Pulmonary artery endothelial cell (primary cell): ENCODE data around the gene CAMK2D. TPM values are rescaled to one million over a fixed set of nuclear protein-coding genes. Genes with fewer than 3 reads are reported as not detected.

Experiments
- DNase-seq: peaks from one replicate; pipeline ENCODE4 v3.0.0-alpha.2; 2011; ENCODE audit warnings: low read depth, low spot score
- total RNA-seq: library from RNA; depleted of rRNA; stranded (reverse); fragments of >200 nt; gene quantifications from 2 replicates; pipeline ENCODE4 v1.2.3, GENCODE V29; 2014

Gene CAMK2D
- total RNA-seq, 1 donor from 2014 or later: 38.1 TPM

DNA sequence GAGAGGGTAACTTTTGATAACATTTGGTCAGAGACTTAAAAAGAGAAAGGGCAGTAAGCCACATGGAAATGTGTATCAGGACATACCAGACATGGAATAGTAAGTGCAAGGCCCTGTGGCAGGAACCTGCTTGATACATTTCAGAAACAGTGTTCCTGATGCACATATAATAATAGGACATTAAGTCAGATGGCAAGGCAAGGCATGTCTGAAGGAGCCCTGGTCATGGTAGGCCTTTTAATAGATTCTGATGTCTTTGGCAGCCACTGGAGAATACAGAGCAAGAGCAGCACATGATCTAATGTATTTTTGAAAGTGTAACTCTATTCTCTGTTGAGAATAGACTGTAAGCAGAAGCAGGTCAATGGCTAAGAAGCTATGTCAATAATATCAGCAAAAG, 279.7 kb downstream of the CAMK2D start:
- DNase-seq: no peak

DNA sequence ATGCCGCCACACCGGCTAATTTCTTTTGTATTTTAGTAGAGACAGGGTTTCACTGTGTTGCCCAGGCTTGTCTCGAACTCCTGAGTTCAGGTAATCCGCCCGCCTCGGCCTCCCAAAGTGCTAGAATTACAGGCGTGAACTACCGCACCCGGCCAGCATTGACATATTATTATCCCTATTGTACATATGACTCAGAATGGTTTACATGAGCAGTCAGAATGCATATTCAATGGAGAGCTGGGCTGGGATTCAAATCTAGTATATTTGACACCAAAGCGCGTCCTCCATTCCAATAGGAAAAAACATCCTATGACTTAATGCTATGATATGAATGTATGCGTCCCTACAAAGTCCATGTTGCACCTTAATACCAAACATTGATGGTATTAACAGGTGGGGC, 281.4 kb downstream of the CAMK2D start:
- DNase-seq: no peak

DNA sequence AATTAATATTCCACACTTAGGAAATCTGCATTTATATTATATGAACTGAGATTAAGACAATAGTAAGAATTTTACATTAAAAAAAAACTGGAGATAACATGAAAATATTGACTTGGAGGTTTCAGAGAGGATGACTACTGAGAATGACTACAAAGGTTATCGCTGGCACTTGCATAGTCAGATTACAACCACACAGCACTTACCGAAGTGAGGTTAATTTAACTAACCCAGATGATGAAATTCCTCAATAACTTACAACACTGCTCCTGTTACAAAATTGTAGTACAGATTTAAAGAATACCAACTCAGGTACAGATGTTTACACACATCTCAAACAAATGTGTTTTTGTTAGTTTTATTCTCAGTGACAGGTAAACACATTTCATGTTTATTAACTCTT, 283.5 kb downstream of the CAMK2D start:
- DNase-seq: no peak

DNA sequence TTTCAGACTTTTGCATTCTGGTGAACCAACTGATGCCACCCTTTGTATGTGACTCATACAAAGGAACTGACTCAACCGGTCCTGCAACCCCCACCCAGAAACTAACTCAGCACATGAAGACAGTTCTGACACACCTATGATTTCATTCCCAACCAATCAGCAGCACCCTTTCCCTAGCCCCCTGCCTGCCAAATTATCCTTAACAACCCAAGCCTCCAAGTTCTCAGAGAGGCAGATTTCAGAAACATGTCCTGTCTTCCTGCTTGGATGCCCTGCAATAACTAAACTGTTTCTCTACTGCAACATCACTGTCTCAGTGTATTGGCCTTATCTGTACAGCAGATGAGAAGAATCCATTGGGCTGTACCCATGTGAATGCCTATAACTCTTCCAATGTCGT, 284.7 kb downstream of the CAMK2D start:
- no peak for DNase-seq

DNA sequence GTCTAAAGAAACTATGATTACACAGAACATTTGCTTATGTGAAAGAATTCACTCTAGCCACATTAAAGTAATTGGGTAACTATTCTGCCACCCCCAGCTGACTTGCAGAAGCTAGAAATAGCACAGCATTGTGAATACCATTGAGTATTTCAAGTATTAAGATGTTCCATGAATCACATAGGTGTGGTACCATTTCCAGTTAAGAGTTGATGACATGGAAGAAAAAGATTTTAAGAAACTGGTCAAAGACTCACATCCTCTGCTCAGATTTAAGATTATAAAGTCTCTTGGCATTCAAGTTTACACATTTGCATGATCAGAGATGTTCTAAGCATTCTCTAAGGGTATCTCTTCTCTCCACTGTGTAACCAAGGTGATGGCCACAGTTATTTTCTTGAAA, 287.5 kb downstream of the CAMK2D start:
- no peak for DNase-seq

DNA sequence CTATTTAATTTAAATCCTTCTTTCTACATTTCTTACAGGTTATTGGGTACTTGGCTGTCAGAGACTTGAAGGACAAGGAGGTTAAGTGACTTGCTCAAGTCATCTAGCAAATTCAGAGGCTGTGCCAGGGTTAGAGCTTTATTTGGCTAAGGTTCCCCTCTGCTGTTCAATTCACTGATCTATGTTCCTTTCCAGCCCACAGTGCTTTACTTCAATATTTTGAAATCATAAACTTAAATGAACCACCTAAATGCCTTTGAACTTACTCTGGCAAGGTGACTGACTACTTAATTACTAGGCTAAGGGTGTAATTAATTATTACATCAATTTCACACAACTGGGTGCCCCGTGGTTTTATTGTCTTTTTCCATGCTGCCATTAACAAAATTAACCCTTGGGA, 288.7 kb downstream of the CAMK2D start:
- DNase-seq: no peak

DNA sequence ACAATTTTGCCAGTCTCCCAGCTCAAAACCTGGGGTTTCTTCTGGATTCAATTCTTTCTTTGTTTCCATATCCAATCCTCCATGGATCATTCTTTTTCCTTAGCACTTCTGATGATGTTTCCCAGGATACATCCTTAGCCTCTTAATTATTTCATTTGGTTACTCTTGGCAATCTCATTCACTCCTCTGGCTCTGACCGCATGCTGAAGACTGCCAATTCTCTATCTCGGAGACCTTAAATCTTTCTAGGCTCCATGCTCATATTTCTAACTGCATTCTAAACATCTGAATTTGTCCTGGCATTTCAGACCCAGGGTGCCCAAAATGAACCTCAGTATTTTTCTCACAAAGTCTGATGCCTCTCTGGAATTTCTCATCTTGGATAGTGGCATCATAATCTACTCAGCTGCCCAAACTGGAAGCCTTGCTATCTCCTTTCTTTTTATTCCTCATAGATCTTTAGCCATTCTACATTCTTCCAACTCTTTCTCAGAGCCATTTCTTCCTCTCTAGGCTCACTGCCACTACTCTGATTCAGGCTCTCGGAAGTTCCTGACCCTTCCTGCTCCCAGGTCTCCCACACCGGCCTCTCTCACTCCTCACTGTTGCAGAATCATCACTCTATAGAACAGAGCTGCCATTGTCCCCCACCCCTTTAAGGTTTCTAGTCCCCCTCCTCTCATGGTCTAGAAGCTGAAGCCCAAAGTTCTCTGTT, 290.2 kb downstream of the CAMK2D start:
- no peak for DNase-seq

DNA sequence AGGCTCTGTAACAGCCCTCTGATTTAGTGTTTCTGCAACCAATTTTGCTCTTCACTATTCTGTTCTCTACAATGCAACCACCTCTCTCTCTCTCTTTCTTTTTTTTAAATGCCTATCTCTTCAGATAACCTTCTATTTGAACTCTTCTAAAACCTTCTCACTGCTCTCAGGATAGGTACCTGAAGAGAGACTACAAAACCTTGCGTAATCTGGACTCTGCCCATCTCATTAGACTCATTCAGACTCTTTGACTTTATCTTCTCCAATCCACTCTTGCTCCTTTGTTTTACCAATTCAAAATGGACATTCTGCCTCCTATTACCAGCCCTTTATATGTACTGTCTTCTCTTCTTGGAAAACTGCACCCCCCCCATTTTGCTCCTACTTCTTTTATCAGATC, 291.6 kb downstream of the CAMK2D start:
- no peak for DNase-seq

DNA sequence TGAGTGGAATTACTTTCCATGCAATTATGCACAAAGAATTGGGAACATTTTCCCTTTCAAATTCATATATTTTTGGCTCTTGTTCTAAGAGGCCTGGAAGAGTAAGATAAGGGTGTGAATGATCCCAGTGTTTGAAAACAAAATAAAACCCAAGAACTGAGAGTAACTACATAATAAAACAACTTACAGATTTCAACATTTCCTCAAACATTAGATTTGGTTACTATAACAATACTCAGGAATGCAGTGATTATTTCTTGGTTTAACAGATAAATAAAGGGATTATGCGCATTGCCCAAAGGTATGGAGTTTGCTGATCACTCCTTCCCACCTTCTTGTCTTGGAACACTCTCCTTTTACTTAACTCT, 292.5 kb downstream of the CAMK2D start:
- no peak for DNase-seq

DNA sequence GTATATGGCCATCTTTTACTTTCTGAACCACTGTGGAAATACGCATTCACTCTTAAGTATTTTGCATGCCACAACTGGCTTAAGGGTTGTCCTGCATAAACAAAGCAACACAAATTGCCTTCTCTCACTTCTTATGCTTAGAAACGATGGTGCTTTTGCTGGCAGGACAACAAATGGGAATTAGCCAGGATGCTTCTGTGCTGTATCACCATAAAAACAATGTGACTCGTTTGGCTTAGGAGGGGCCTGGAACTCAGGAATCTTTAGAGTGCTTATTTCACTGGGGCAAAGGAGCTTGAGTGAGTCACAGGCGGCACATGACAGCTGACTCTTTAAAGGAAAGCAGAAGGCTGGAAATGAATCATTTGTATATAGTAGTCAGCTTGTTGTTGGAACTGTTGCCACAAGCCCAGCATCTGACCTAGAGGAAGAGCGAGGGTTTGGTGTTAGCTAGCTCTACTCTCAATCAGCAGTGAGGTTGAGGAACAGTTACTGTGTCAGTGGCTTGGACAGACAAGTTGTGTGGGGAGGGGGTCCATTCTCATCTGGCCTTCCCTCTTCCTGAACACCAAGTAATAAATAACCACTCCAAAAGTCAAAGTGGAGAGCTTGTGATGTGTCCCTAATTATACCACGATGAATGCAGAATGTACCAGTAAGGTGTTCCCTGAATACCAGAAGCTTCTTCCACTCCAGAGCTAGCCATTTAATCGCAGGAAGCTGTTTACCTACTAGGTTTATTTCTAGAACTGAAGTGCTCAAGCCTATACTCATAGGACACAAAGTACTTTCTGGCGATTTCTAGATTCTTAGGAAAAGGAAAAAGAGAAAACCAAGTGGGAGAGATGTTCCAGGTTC, 293.1 kb downstream of the CAMK2D start:
- peak; percentile 100 for DNase-seq

DNA sequence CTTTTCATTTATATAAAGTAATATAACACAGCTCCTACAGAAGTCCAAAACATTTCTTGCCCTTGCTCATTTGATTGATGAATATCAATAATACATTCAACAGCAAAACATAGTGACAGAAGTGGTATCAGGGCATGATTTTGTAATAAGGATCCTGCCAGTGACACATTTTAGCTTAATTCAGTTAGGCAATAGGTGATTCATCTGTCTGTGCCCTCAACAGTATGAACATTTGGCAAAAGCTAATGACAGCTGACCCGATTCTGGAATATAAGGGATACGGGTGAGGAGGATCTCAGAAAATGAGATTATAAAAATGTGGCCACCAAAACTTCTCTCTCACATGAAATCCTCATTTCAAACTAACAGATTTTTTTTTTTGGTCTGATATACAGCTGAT, 294.0 kb downstream of the CAMK2D start:
- DNase-seq: no peak

DNA sequence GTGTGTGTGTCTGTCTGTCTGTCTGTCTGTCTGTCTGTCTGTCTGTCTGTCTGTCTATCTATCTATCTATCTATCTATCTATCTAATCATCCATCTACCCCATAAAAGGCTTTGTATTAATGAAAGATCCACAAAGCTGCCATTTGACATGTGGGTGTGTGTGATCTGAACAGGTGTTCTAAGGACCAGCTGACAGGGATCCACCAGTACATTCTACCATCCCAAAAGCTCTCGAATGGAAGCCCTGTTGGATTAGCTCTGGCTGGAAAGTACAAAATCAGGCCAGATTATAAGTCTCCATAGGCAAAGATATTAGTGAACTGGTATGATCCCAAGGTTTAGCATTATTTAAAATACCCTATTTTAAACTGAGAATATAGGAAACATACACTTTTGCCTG, 299.3 kb downstream of the CAMK2D start:
- DNase-seq: no peak

DNA sequence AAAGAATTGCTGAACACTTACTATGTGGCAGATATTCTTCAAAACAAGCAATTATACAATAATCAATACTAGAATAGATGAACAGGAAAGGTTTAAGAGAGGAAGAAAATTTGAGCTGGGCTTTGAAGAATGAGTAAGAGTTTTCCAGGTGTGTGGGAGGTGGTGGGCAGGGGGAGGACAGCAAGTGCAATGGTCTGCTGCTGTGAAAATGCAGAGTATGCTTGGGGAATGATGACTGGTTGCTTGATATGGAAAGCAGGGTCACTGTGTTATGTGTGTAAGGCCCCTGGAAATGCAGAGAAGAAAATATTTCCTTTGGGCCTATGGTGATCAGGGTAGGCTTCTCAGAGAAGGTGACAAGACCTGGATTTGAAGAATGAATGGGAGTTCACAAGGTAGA, 300.3 kb downstream of the CAMK2D start:
- DNase-seq: no peak

DNA sequence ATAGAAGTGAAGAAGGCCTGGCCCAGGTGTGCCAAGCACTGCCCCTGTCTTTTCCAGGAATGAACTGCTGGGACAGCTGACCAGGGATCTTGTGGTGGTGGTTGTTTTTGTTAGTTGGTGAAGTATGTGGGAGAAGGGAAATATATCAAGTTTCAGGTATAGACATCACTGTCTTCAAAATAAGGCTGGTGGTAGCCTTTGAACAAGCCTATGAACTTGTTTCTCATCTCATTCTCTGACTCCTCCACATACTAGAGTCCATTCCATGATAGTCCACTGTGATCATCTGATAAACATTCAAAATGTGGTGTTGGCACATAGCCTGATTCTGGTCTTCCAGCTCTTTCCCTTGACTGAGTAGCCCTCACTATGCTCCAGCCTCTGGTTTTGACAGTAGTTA, 303.7 kb downstream of the CAMK2D start:
- DNase-seq: no peak

DNA sequence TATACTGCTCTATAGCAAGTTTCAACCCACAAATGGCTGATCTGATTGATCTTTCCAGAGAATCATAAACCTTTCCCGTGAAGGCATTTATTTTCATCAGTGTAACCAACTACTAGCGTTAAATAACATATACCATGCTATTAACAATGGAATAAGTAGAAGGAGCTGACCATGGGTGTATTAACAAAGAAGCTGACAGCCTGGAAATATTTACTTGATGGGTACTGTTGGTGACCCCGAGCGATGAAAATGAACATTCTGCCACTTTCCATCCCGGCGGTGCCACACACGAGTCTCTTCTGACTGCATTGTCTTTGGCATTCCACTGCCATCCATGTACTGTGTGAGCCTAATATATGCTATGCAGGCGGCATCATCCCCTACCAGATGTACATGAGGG, 304.4 kb downstream of the CAMK2D start:
- DNase-seq: no peak

DNA sequence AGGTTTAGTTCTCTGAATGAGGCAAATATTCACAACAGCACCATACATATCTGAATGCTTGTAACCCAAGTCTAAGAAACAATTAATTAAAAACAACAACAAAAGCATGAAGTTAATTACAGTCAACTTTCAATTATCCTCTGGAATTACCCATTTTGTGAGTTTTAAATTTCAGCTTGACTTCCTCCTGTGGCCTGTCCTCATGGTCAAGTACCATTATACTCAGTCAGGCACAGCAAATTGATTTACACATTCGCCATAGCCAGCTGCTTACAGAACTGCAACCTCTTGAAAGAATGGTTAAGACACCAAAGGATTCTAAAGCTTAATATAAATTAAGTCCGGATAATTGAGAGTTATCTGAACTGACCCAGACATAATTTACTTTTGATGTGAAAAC, 306.5 kb downstream of the CAMK2D start:
- DNase-seq: no peak

DNA sequence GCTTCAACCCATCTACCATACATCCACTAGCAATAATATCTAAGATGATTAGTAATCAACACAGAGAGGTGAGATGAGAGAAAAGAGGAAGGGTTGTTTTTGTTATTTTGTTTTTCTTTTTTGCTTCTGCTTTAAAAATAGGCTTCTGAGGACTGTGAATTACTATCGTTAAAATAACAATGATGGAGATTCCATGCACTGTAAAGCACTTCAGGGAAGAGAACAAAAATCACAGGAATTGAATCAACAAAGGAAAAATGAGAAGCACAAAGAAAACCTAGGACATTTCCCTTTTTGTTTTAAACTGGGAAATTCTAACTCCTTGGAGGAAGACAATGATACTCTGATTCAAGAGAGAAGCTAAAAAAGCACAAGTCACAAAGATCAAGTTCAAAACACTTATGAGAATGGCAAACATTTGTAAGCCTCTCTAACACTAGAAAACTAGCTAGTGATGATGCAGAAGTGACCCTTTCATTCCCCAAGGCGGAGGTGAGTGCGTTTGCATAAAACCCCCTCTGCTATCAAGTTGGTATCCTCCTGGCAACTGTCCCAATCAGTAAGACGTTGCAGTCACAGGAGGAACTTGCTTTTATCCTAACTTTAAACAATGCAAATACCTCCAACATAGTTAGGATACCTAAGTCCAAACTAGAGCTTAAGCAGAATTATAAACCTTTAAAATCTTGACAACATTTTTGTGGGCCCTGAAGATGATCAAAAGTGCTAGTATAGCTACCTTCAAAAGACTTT, 308.5 kb downstream of the CAMK2D start:
- peak; percentile 94 for DNase-seq

DNA sequence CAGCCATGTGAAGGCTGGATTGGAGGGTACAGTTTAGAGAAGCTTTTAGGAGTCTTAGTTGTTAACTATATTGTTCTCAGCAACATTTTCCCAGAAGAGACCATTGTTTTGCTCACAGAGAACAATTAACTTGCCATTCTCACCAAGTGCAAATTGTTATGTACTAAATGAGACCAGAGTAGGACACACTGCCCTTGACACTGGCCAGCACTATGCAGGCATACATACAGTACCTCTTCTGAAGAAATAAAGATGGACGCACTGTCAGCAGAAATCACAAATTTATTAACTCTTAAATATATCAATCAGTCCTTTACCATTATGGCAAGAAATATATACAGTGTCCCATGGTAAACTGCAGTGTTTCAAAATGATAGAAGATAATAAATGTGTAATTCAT, 309.4 kb downstream of the CAMK2D start:
- no peak for DNase-seq

DNA sequence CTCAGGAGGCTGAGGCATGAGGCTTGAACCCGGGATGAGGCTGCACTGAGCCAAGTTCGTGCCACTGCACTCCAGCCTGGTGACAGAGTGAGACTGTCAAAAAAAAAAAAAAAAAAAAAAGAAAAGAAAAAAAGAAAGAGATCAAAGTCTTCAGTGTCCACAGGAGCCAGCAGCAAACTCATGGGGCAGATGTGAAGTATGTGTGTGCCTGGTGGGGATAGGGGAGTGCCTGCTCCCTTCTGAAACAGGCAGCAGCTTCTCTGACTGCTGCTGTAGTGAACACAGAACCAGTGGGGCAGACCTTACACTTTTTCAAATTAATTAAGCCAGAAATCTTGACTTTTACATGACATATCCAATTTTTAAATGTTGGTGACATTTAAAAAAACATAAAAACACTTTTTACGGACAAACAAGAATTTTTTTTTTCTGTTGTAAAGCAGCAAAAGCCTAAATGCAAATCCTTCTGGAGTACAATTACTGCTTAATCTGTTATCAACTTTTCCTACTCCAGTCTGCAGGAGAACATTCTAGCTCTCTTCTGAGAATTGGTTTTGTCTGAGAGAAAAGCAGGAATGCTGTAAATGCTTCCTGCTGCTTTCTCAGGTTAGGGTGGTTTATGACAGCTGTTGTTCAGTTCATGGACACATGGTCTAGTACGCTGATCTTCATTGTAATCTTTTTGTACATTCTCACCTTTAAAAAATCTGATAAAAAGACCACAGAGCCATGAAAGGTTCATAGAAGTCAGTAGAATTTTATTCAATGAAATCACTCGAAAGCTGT, 311.1 kb downstream of the CAMK2D start:
- DNase-seq: no peak

DNA sequence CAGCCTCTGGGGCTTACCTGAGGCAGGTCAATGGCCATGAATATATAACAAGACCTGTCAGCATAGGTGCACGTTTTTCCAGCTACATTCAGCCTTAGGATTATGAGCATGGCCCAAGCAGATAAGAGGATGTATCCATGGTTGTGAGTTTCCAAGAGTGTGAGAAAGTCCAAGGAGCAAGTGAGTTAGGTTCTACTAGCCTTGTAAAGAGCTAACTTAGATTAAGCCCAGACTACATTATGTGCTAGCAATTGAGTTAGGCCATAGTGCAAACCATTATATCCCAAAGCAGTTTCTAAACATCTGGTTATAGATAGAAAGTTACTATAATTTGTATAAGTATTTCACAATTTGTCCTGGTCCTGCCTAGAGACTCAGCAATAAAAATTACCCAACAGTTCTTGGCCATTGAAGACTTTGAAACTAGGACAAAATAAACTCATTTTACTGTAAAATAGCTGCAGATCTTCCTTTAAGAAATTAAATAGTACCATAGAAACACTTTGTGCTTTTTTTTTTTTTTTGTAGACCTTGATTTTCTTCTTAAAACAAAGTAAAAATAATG, 312.0 kb downstream of the CAMK2D start:
- DNase-seq: no peak

DNA sequence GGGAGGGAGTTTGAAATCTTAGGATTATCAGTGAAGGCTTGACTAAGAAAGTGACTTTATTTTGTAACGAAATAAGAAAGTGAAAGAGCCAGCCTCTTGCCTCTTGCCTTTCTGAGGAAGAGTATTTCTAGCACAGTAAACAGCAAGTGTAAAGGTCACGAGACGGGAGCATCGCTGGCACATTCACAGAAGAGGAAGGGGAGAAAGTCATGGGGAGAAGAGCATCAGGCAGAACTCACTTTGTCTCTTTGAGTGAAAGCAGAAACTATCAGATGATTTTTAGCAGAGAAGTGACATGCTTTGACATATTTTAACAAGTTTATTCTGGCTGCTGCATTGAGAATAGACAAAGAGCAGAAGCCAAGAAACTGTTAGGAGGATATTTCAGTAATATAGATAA, 313.8 kb downstream of the CAMK2D start:
- DNase-seq: no peak
